GM18517 (cell line): ENCODE data around the gene RASL11A.
"Not testable (repeated sequence)": the region's sequence is repeated elsewhere in the genome, so short reads cannot be mapped to it uniquely, and the experiment has no call there.

ENCODE experiments used
- ATAC-seq: cut with Tn5 transposase; IDR thresholded peaks from one replicate; pipeline ENCODE4 v1.9.1; 2021; ENCODE audit warnings: mild to moderate bottlenecking, moderate library complexity; ENCODE audit not compliant: unreplicated experiment

The RASL11A gene

GRCh38 chr13:27298849-27299248, 28.2 kb downstream of the RASL11A start:
- ATAC-seq = no peak

GRCh38 chr13:27300406-27300805, 29.8 kb downstream of the RASL11A start:
- not testable (repeated sequence) for ATAC-seq

- no peak for ATAC-seq
Measured at GRCh38 chr13:27300941-27301586, 30.4 kb downstream of the RASL11A start.

GRCh38 chr13:27302643-27303262, 32.1 kb downstream of the RASL11A start:
- ATAC-seq = no peak

- ATAC-seq = no peak
Measured at GRCh38 chr13:27304099-27304498, 33.5 kb downstream of the RASL11A start.

GRCh38 chr13:27304611-27305010, 34.0 kb downstream of the RASL11A start:
- no peak for ATAC-seq

GRCh38 chr13:27306364-27306763, 35.7 kb downstream of the RASL11A start:
- ATAC-seq = no peak

- no peak for ATAC-seq
Measured at GRCh38 chr13:27308941-27309340, 38.3 kb downstream of the RASL11A start.

- ATAC-seq = no peak
Measured at GRCh38 chr13:27309401-27309958, 38.9 kb downstream of the RASL11A start.

- no peak for ATAC-seq
Measured at GRCh38 chr13:27309967-27310598, 39.5 kb downstream of the RASL11A start.

- ATAC-seq = no peak
Measured at GRCh38 chr13:27310946-27311345, 40.3 kb downstream of the RASL11A start.

- ATAC-seq = no peak
Measured at GRCh38 chr13:27311518-27312210, 41.0 kb downstream of the RASL11A start.

- no peak for ATAC-seq
Measured at GRCh38 chr13:27313770-27314169, 43.1 kb downstream of the RASL11A start.

- ATAC-seq = no peak
Measured at GRCh38 chr13:27319404-27319803, 48.8 kb downstream of the RASL11A start.

- ATAC-seq = no peak
Measured at GRCh38 chr13:27321468-27322431, 51.1 kb downstream of the RASL11A start.

- ATAC-seq = not testable (repeated sequence)
Measured at GRCh38 chr13:27322443-27322842, 51.8 kb downstream of the RASL11A start.
